Panc1 (cell line): ENCODE data around the gene MITF. TPM values are rescaled to one million over a fixed set of nuclear protein-coding genes. Genes with fewer than 3 reads are reported as not detected.

Experiments
- ATAC-seq: fragments of 200-7000 bp; cut with Tn5 transposase; 2 replicates; pipeline ENCODE4 v1.9.1; 2020; ENCODE audit warnings: mild to moderate bottlenecking, moderate library complexity
- BruUV-seq: library from RNA; stranded (reverse); fragments of 400-500 nt; replicated peaks from 2 replicates; lab custom pipeline; 2021; lab: Mats Ljungman, UMichigan
- CTCF ChIA-PET: fragments of 300-600 bp; sonication (Branson Sonifier 250); formaldehyde crosslinking; loops from one replicate; lab custom pipeline; 2022; ENCODE audit warnings: antibody characterized with exemption; lab: Charles Lee
- POLR2A ChIA-PET: fragments of 300-600 bp; sonication (Branson Sonifier 250); formaldehyde crosslinking; loops from one replicate; lab custom pipeline; 2022; ENCODE audit warnings: antibody characterized with exemption; lab: Charles Lee
- DNase-seq: peaks from one replicate; pipeline ENCODE4 v3.0.0-alpha.2; 2010; ENCODE audit warnings: low read depth, low spot score
- H3K27ac ChIP-seq: 2 replicates; pipeline ENCODE4 v1.5.1; 2011; ENCODE audit warnings: mild to moderate bottlenecking, low read length, inconsistent platforms
- H3K27me3 ChIP-seq: fragments of 200-500 bp; sonication (Bioruptor generic); 2 replicates; pipeline ENCODE4 v1.6.0; 2014; ENCODE audit warnings: low read length, inconsistent platforms; ENCODE audit not compliant: control insufficient read depth, insufficient read depth
- H3K36me3 ChIP-seq: fragments of 200-500 bp; sonication (Bioruptor generic); 2 replicates; pipeline ENCODE4 v1.5.1; 2014; ENCODE audit warnings: inconsistent platforms, mild to moderate bottlenecking, low read length, moderate library complexity; ENCODE audit not compliant: control insufficient read depth, insufficient read depth
- H3K4me1 ChIP-seq: 2 replicates; pipeline ENCODE4 v1.5.1; 2011; ENCODE audit warnings: inconsistent platforms, mild to moderate bottlenecking, low read length, moderate library complexity; ENCODE audit not compliant: control insufficient read depth, insufficient read depth
- H3K4me3 ChIP-seq, 2 experiments: 2 replicates each; pipeline ENCODE4 v1.5.1; 2011 to 2012; ENCODE audit warnings: low read depth in 2 of 2, low read length in 2 of 2, mild to moderate bottlenecking in 2 of 2, inconsistent platforms in 1 of 2, moderate library complexity in 1 of 2
- H3K9me3 ChIP-seq: fragments of 200-500 bp; sonication (Bioruptor generic); 2 replicates; pipeline ENCODE4 v1.5.1; 2014; ENCODE audit warnings: low read depth, mild to moderate bottlenecking, inconsistent platforms, low read length, moderate library complexity; ENCODE audit not compliant: control insufficient read depth, insufficient read depth
- CTCF ChIP-seq: fragments of 450-650 bp; IDR thresholded peaks from 2 replicates; pipeline ENCODE4 v1.5.1; 2017; ENCODE audit warnings: mild to moderate bottlenecking
- POLR2AphosphoS5 ChIP-seq: IDR thresholded peaks from 2 replicates; pipeline ENCODE4 v1.6.1; 2012; ENCODE audit warnings: mild to moderate bottlenecking, low read depth, low read length, moderate library complexity
- REST ChIP-seq, 2 experiments: IDR thresholded peaks; 2 replicates each; pipeline ENCODE4 v1.6.1; 2011 to 2012; ENCODE audit warnings: low read depth in 2 of 2, control low read depth in 1 of 2, low read length in 1 of 2, mild to moderate bottlenecking in 1 of 2, moderate library complexity in 1 of 2; ENCODE audit not compliant: insufficient read depth in 1 of 2
- SIN3A ChIP-seq: IDR thresholded peaks from 2 replicates; pipeline ENCODE4 v1.6.1; 2012; ENCODE audit warnings: low read depth, mild to moderate bottlenecking, low read length, moderate library complexity, borderline replicate concordance; ENCODE audit not compliant: insufficient read depth
- TCF7L2 ChIP-seq: IDR thresholded peaks from 2 replicates; pipeline ENCODE4 v1.6.1; 2011; ENCODE audit warnings: mild to moderate bottlenecking, low read depth, low read length, inconsistent platforms
- in situ Hi-C: cut with HindIII; loops from 2 replicates; pipeline ENCODE4 v1.10.0; 2016; ENCODE audit warnings: low sequenced_read_pairs, low pct_unique_long_range_greater_than_20kb
- intact Hi-C: fragments of 100-400 bp; cut with micrococcal nuclease; formaldehyde crosslinking; loops from one replicate; pipeline ENCODE4 v1.10.0; 2022; ENCODE audit not compliant: unreplicated experiment
- total RNA-seq: library from RNA; stranded (reverse); gene quantifications from one replicate; pipeline ENCODE4 v1.2.1, GENCODE V29; 2021; ENCODE audit not compliant: unreplicated experiment

The MITF gene
- total RNA-seq, 1 experiment from 2014 or later, result 10.8 TPM

GRCh38 chr3:69856965-69857705 lies 117.9 kb downstream of the MITF start:
- CTCF ChIA-PET, result no interaction called here
- no TSS peak for BruUV-seq
- in situ Hi-C loops, result no loop called here
- Histone ChIP-seq H3K27me3 (no peaks in the 10 kb centered on the region), H3K4me3 (no peak overlapping the region), H3K36me3 (no peaks in the 10 kb centered on the region), H3K9me3 (no peaks in the 10 kb centered on the region), H3K4me1 (no peaks in the 10 kb centered on the region; the same call in 1 of the 2 replicates), H3K27ac (no peak overlapping the region)
- intact Hi-C loops, result loop anchor here (5.0 kb wide), 1 partner anchor 165 kb away; no protein-coding TSS in a partner anchor
- POLR2A ChIA-PET, result no interaction called here
- DNase-seq, result no peak
- TF ChIP-seq REST (IDR thresholded peaks at IDR 0.05; ENCODE audit: insufficient read depth in 1 of 2, low read depth in 2 of 2, low read length in 1 of 2), result no peak
- TF ChIP-seq CTCF, result no peak
- TF ChIP-seq TCF7L2, result no peak
- TF ChIP-seq POLR2AphosphoS5, result no peak
- TF ChIP-seq SIN3A, result no peak
- ATAC-seq, result no peak

GRCh38 chr3:69861556-69861955 lies 122.3 kb downstream of the MITF start:
- Histone ChIP-seq H3K27ac (no peak overlapping the region), H3K4me1 (no peaks in the 10 kb centered on the region; the same call in 1 of the 2 replicates), H3K9me3 (no peaks in the 10 kb centered on the region), H3K36me3 (no peaks in the 10 kb centered on the region), H3K4me3 (no peak overlapping the region), H3K27me3 (no peaks in the 10 kb centered on the region)
- CTCF ChIA-PET, result no interaction called here
- in situ Hi-C loops (no loop called here), intact Hi-C loops (no loop called here)
- POLR2A ChIA-PET, result no interaction called here
- BruUV-seq, result no TSS peak
- TF ChIP-seq SIN3A (no peak), POLR2AphosphoS5 (no peak), CTCF (no peak), TCF7L2 (no peak), REST (IDR thresholded peaks at IDR 0.05; ENCODE audit: insufficient read depth in 1 of 2, low read depth in 2 of 2, low read length in 1 of 2) (no peak)
- DNase-seq, result no peak
- ATAC-seq, result no peak
